Ascending aorta (tissue), 2 donors: ENCODE results near the gene TGFBR2. TPM values are rescaled to one million over a fixed set of nuclear protein-coding genes. Genes with fewer than 3 reads are reported as not detected.

Experiments used
- DNase-seq, 2 donors: peaks; one replicate each; pipeline ENCODE4 v3.0.0-alpha.2; 2019; ENCODE audit warnings: low spot score in 2 of 2
- H3K27ac ChIP-seq, 2 donors: fragments of 200-600 bp; sonication (generic); one replicate each; pipeline ENCODE4 v1.5.1; 2016 to 2017; ENCODE audit warnings: mild to moderate bottlenecking in 1 of 2
- H3K27me3 ChIP-seq: fragments of 200-600 bp; sonication (generic); one replicate; pipeline ENCODE4 v1.5.1; 2017
- H3K36me3 ChIP-seq, 2 donors: fragments of 200-600 bp; sonication (generic); one replicate each; pipeline ENCODE4 v1.5.1; 2016
- H3K4me1 ChIP-seq, 2 donors: fragments of 200-600 bp; sonication (generic); one replicate each; pipeline ENCODE4 v1.5.1; 2016 to 2017; ENCODE audit warnings: mild to moderate bottlenecking in 1 of 2
- H3K4me3 ChIP-seq, 2 donors: fragments of 200-600 bp; sonication (generic); one replicate each; pipeline ENCODE4 v1.5.1; 2016 to 2017; ENCODE audit warnings: mild to moderate bottlenecking in 1 of 2
- H3K9me3 ChIP-seq, 2 donors: fragments of 200-600 bp; sonication (generic); one replicate each; pipeline ENCODE4 v1.5.1; 2016
- CTCF ChIP-seq, 3 experiments: fragments of 200-600 bp in 2 of 3; fragments of 450-650 bp in 1 of 3; sonication (generic) in 2 of 3; IDR thresholded peaks; one replicate each; pipeline ENCODE4 v1.5.1; 2016 to 2019; ENCODE audit warnings: antibody characterized with exemption in 3 of 3, mild to moderate bottlenecking in 1 of 3, moderate library complexity in 1 of 3
- intact Hi-C: fragments of 100-400 bp; cut with DNase I; formaldehyde crosslinking; loops from one replicate; pipeline ENCODE4 v1.15.1; 2023
- total RNA-seq: library from RNA; depleted of rRNA; stranded (reverse); fragments of >200 nt; gene quantifications from one replicate; pipeline ENCODE4 v1.1.0, GENCODE V29; 2016

Gene TGFBR2
- total RNA-seq, 1 donor from 2014 or later = 343 TPM

- no peaks in the 10 kb centered on the region for H3K4me1 ChIP-seq
- TF ChIP-seq CTCF (IDR thresholded peaks at IDR 0.05) = no peak
- H3K27me3 ChIP-seq = no peaks in the 10 kb centered on the region
- H3K27ac ChIP-seq = no peak overlapping the region
- no peak for DNase-seq
- no peaks in the 10 kb centered on the region for H3K36me3 ChIP-seq
- H3K4me3 ChIP-seq = no peak overlapping the region
- intact Hi-C loops = no loop called here
- H3K9me3 ChIP-seq = no peaks in the 10 kb centered on the region
Observed at GRCh38 chr3:30708472-30708871, 102.1 kb downstream of the TGFBR2 start.

- DNase-seq = no peak
- H3K27me3 ChIP-seq = no peaks in the 10 kb centered on the region
- intact Hi-C loops = no loop called here
- H3K9me3 ChIP-seq = no peaks in the 10 kb centered on the region
- H3K4me3 ChIP-seq = no peak overlapping the region
- no peaks in the 10 kb centered on the region for H3K36me3 ChIP-seq
- no peaks in the 10 kb centered on the region for H3K4me1 ChIP-seq
- no peak overlapping the region for H3K27ac ChIP-seq
- TF ChIP-seq CTCF (IDR thresholded peaks at IDR 0.05) = no peak
Observed at GRCh38 chr3:30710017-30710416, 103.6 kb downstream of the TGFBR2 start.

GRCh38 chr3:30711151-30711550 lies 104.8 kb downstream of the TGFBR2 start:
- no peaks in the 10 kb centered on the region for H3K9me3 ChIP-seq
- no peaks in the 10 kb centered on the region for H3K27me3 ChIP-seq
- no peak for DNase-seq
- intact Hi-C loops = no loop called here
- no peaks in the 10 kb centered on the region for H3K4me1 ChIP-seq
- TF ChIP-seq CTCF (IDR thresholded peaks at IDR 0.05) = no peak
- no peaks in the 10 kb centered on the region for H3K36me3 ChIP-seq
- H3K4me3 ChIP-seq = no peak overlapping the region
- H3K27ac ChIP-seq = no peak overlapping the region

- DNase-seq = no peak
- no peaks in the 10 kb centered on the region for H3K4me1 ChIP-seq
- H3K4me3 ChIP-seq = no peak overlapping the region
- intact Hi-C loops = no loop called here
- no peak for TF ChIP-seq CTCF (IDR thresholded peaks at IDR 0.05)
- no peak overlapping the region for H3K27ac ChIP-seq
- no peaks in the 10 kb centered on the region for H3K9me3 ChIP-seq
- H3K36me3 ChIP-seq = no peaks in the 10 kb centered on the region
- no peaks in the 10 kb centered on the region for H3K27me3 ChIP-seq
Observed at GRCh38 chr3:30711867-30712266, 105.5 kb downstream of the TGFBR2 start.

GRCh38 chr3:30712991-30713390 lies 106.6 kb downstream of the TGFBR2 start:
- TF ChIP-seq CTCF (IDR thresholded peaks at IDR 0.05) = no peak
- Histone ChIP-seq H3K4me3 (no peak overlapping the region), H3K36me3 (no peaks in the 10 kb centered on the region), H3K9me3 (no peaks in the 10 kb centered on the region), H3K27ac (no peak overlapping the region), H3K27me3 (no peaks in the 10 kb centered on the region), H3K4me1 (no peaks in the 10 kb centered on the region)
- DNase-seq = no peak
- intact Hi-C loops = no loop called here

GRCh38 chr3:30713885-30714503 lies 107.6 kb downstream of the TGFBR2 start:
- intact Hi-C loops = no loop called here
- H3K9me3 ChIP-seq = no peaks in the 10 kb centered on the region
- H3K36me3 ChIP-seq = no peaks in the 10 kb centered on the region
- H3K4me3 ChIP-seq = no peak overlapping the region
- DNase-seq = no peak
- TF ChIP-seq CTCF (IDR thresholded peaks at IDR 0.05) = no peak
- no peaks in the 10 kb centered on the region for H3K27me3 ChIP-seq
- no peak overlapping the region for H3K27ac ChIP-seq
- H3K4me1 ChIP-seq = no peaks in the 10 kb centered on the region
